CD4-positive, alpha-beta T cell (primary cell): ENCODE results near the gene RTN4RL2. TPM values are rescaled to one million over a fixed set of nuclear protein-coding genes. Genes with fewer than 3 reads are reported as not detected.

ENCODE experiments used
- ATAC-seq: fragments of 200-7000 bp; cut with Tn5 transposase; one replicate; pipeline ENCODE4 v1.10.0; 2022; ENCODE audit warnings: mild to moderate bottlenecking; ENCODE audit not compliant: poor library complexity
- CTCF ChIA-PET: fragments of 350-600 bp; sonication (Branson Sonifier 250); formaldehyde crosslinking; loops from one replicate; lab custom pipeline; 2021; ENCODE audit warnings: antibody characterized with exemption, inconsistent platforms; lab: Charles Lee
- POLR2A ChIA-PET: fragments of 350-600 bp; sonication (Branson Sonifier 250); formaldehyde crosslinking; loops from one replicate; lab custom pipeline; 2021; ENCODE audit warnings: antibody characterized with exemption, inconsistent platforms; lab: Charles Lee
- DNase-seq, 14 experiments: peaks; one replicate each; pipeline ENCODE4 v3.0.0-alpha.2; 2013 to 2020; ENCODE audit warnings: mixed read lengths in 2 of 14
- H3K27ac ChIP-seq, 2 donors: one replicate each; pipeline versions ENCODE4 v1.5.1 to v1.7.0; 2013; ENCODE audit warnings: low read length in 2 of 2, low read depth in 1 of 2, mild to moderate bottlenecking in 1 of 2
- H3K27me3 ChIP-seq, 2 experiments: 1 replicate in 1 of 2; 2 replicates in 1 of 2; pipeline versions ENCODE4 v1.6.1 to v1.7.0; 2013; ENCODE audit warnings: low read length in 2 of 2, control low read depth in 1 of 2, mild to moderate bottlenecking in 1 of 2, moderate library complexity in 1 of 2; ENCODE audit not compliant: insufficient read depth in 2 of 2, control insufficient read depth in 1 of 2
- H3K36me3 ChIP-seq: one replicate; pipeline ENCODE4 v1.6.1; 2013; ENCODE audit warnings: low read length, control low read depth; ENCODE audit not compliant: insufficient read depth
- H3K4me1 ChIP-seq: one replicate; pipeline ENCODE4 v1.6.1; 2013; ENCODE audit warnings: low read length, control low read depth; ENCODE audit not compliant: insufficient read depth
- H3K4me3 ChIP-seq: one replicate; pipeline ENCODE4 v1.5.1; 2013; ENCODE audit warnings: mild to moderate bottlenecking, low read length, moderate library complexity
- H3K9me3 ChIP-seq, 2 experiments: 1 replicate in 1 of 2; 2 replicates in 1 of 2; pipeline versions ENCODE4 v1.6.1 to v1.7.0; 2013; ENCODE audit warnings: low read length in 2 of 2, mild to moderate bottlenecking in 2 of 2, control low read depth in 1 of 2, moderate library complexity in 1 of 2; ENCODE audit not compliant: control insufficient read depth in 1 of 2, insufficient read depth in 1 of 2
- H3K27ac Mint-ChIP-seq: one replicate; pipeline ENCODE4 v1.8.0; 2020; ENCODE audit warnings: mixed read lengths
- H3K27me3 Mint-ChIP-seq: one replicate; pipeline ENCODE4 v1.8.0; 2021; ENCODE audit warnings: mixed read lengths
- H3K36me3 Mint-ChIP-seq: one replicate; pipeline ENCODE4 v1.8.0; 2021; ENCODE audit warnings: low read depth, mixed read lengths
- H3K4me1 Mint-ChIP-seq: one replicate; pipeline ENCODE4 v1.8.0; 2021; ENCODE audit warnings: low read depth, mixed read lengths
- H3K4me3 Mint-ChIP-seq: one replicate; pipeline ENCODE4 v1.8.0; 2020; ENCODE audit warnings: mild to moderate bottlenecking, mixed read lengths
- H3K9me3 Mint-ChIP-seq: one replicate; pipeline ENCODE4 v1.8.0; 2020; ENCODE audit warnings: mixed read lengths
- intact Hi-C, 2 experiments: fragments of 100-400 bp; cut with DNase I in 1 of 2; cut with micrococcal nuclease in 1 of 2; formaldehyde crosslinking; loops; one replicate each; pipeline versions ENCODE4 v1.15.1 to v1.9.0; 2023 to 2025; cut with DNase I, micrococcal nuclease
- total RNA-seq, 174 experiments: library from RNA in 2 of 174; stranded (reverse) in 2 of 174; gene quantifications; one replicate each; pipeline ENCODE4 v1.2.3 and lab custom pipeline; 2021 to 2026
- TF ChIP-seq, protein P1 (sequence below): fragments of 200-600 bp; IDR thresholded peaks from one replicate; pipeline ENCODE4 v1.8.0; 2022; ENCODE audit warnings: antibody characterized with exemption, mild to moderate bottlenecking

The RTN4RL2 gene
- total RNA-seq, 2 experiments from 2014 or later, result 0.17 to 0.19 TPM

DNA sequence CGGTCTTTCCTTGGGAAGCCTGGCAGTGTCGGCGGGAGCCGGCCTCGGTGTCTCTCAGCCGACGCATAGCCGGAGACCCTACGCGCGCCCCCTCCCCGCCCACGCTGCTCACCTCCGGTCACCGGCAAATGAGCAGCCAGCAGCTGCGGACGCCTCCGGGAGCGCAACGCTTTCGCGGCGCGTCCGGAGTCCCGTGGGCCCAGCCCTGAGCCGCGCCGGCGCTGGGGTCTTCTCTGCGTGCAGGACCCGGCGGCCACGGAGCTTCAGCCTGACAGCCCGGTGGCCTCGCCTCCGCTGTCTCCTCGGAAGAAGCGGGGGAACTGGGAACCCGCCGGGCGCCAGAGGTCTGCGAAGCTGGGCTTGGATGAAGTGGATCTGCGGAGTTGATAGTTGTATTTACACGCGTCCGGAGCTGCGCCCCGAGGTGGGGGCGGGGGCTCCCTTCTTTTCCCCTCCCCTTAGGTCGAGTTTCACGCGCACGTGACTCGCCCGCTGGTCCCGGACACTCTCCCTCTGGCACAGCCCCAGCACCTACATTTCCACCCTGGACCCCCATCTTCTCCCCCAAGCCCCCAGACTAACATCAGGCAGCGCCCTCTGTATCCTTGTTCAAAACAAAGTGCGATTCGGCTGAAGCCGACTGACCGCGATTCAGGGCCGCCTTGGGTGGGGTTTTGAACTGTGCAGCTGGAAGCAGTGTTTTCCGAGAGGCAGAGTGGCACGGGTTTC lies 55.2 kb downstream of the RTN4RL2 start, which contains the start of gene SLC43A1:
Gene SLC43A1 (minus strand): TSS at position 371 of the 729 bp plus-strand sequence. CDS start 1,591 bp downstream, outside the sequence.
- Mint-ChIP-seq H3K27ac (peak within 1 kb of the TSS; percentile 42), H3K4me3 (peak within 1 kb of the TSS; percentile 98), H3K27me3 (no peaks in the 10 kb centered on the region), H3K4me1 (peaks cover 30% of the 10 kb centered on the region), H3K36me3 (peaks cover 6% of the 10 kb centered on the region), H3K9me3 (no peaks in the 10 kb centered on the region)
- DNase-seq (peak in 4 of 14 experiments; percentile 16 to 38 (median 33)), ATAC-seq (peak; percentile 20)
- H3K27me3 ChIP-seq, result no peaks in the 10 kb centered on the region
- peak within 1 kb of the TSS; percentile 95 for H3K4me3 ChIP-seq
- CTCF ChIA-PET, result interaction anchor here (0.8 to 4.9 kb wide), 5 partner anchors 9 to 129 kb away, joined by 3 to 19 read pairs (median 4); no protein-coding TSS in a partner anchor
- TF ChIP-seq, protein P1, sequence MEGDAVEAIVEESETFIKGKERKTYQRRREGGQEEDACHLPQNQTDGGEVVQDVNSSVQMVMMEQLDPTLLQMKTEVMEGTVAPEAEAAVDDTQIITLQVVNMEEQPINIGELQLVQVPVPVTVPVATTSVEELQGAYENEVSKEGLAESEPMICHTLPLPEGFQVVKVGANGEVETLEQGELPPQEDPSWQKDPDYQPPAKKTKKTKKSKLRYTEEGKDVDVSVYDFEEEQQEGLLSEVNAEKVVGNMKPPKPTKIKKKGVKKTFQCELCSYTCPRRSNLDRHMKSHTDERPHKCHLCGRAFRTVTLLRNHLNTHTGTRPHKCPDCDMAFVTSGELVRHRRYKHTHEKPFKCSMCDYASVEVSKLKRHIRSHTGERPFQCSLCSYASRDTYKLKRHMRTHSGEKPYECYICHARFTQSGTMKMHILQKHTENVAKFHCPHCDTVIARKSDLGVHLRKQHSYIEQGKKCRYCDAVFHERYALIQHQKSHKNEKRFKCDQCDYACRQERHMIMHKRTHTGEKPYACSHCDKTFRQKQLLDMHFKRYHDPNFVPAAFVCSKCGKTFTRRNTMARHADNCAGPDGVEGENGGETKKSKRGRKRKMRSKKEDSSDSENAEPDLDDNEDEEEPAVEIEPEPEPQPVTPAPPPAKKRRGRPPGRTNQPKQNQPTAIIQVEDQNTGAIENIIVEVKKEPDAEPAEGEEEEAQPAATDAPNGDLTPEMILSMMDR, result no peak
- intact Hi-C loops, result no loop called here
- POLR2A ChIA-PET, result interaction anchor here (0.6 to 1.8 kb wide), 9 partner anchors 9 to 1063 kb away, joined by 3 to 7 read pairs (median 3); partner anchors contain the start of genes LPXN, SELENOH and ZFP91
- H3K4me1 ChIP-seq, result peaks cover 32% of the 10 kb centered on the region
- no peaks in the 10 kb centered on the region for H3K36me3 ChIP-seq
- H3K27ac ChIP-seq, result no peak within 1 kb of the TSS
- H3K9me3 ChIP-seq, result peaks cover 0 to 5% of the 10 kb centered on the region in 2 experiments

DNA sequence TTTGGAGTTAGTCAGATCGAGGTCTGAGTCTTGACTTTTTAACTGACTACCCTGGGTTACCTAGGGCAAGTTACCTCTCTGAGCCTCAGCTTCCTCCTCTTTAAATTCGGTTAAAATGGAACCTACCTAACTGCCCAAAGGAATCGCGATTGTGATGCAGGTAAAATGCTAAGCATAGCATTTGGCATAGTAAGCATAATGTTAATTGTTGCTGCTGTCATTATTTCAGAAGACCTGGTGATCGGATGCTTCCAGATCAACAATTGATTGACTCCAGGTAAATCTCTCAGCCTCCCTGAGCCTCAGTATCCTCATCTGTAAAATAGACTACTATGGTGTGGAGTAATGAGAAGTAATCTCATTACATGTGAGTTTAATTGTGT lies 55.7 kb downstream of the RTN4RL2 start:
- CTCF ChIA-PET, result interaction anchor here (1.1 to 4.9 kb wide), 5 partner anchors 10 to 58 kb away, joined by 3 to 19 read pairs (median 4); partner anchors contain the start of gene UBE2L6
- H3K4me3 Mint-ChIP-seq, result peak overlapping the region; percentile 98
- DNase-seq (no peak), ATAC-seq (no peak)
- peak overlapping the region; percentile 95 for H3K4me3 ChIP-seq
- H3K4me1 Mint-ChIP-seq, result peaks cover 30% of the 10 kb centered on the region
- H3K9me3 Mint-ChIP-seq, result no peaks in the 10 kb centered on the region
- POLR2A ChIA-PET, result interaction anchor here (0.6 to 1.8 kb wide), 5 partner anchors 8 to 225 kb away, joined by 3 to 7 read pairs (median 3); partner anchors contain the start of gene SELENOH
- no peaks in the 10 kb centered on the region for H3K27me3 Mint-ChIP-seq
- TF ChIP-seq, protein P1, result no peak
- no peaks in the 10 kb centered on the region for H3K36me3 ChIP-seq
- peaks cover 0 to 5% of the 10 kb centered on the region in 2 experiments for H3K9me3 ChIP-seq
- H3K36me3 Mint-ChIP-seq, result peaks cover 6% of the 10 kb centered on the region
- peak overlapping the region; percentile 28 for H3K27ac Mint-ChIP-seq
- peaks cover 32% of the 10 kb centered on the region for H3K4me1 ChIP-seq
- no peak overlapping the region for H3K27ac ChIP-seq
- intact Hi-C loops, result no loop called here
- no peaks in the 10 kb centered on the region for H3K27me3 ChIP-seq

DNA sequence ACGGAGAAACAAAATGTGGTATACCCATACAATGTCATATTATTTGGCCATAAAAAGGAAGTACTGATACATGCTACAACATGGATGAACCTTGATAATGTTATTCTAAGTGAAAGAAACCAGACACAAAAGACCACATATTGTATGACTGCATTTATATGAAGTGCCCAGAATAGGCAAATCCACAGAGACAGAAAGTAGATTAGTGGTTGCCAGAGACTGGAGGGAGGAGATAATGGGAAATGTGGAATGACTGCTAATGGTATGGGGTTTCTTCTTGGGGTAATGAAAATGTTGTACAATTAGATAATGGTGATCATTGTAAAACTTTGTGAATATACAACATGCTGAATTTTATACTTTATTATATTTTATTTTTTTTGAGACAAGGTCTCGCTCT lies 60.8 kb downstream of the RTN4RL2 start:
- ATAC-seq, result no peak
- Mint-ChIP-seq H3K27ac (no peak overlapping the region), H3K36me3 (no peaks in the 10 kb centered on the region), H3K4me3 (no peak overlapping the region), H3K9me3 (no peaks in the 10 kb centered on the region), H3K27me3 (no peaks in the 10 kb centered on the region), H3K4me1 (no peaks in the 10 kb centered on the region)
- no peaks in the 10 kb centered on the region for H3K9me3 ChIP-seq
- no peak overlapping the region for H3K4me3 ChIP-seq
- TF ChIP-seq, protein P1, result no peak
- intact Hi-C loops, result no loop called here
- DNase-seq, result no peak
- no peaks in the 10 kb centered on the region for H3K36me3 ChIP-seq
- peaks cover 1% of the 10 kb centered on the region for H3K4me1 ChIP-seq
- no peak overlapping the region for H3K27ac ChIP-seq
- no peaks in the 10 kb centered on the region for H3K27me3 ChIP-seq
- ChIA-PET CTCF (no interaction called here), POLR2A (no interaction called here)
